ENCODE data around the gene MORF4L2.

- TF ChIP-seq CTCF (IDR thresholded peaks at IDR 0.05) (no peak), POLR2A (IDR thresholded peaks at IDR 0.05) (no peak)
These were observed 40.0 kb upstream of the MORF4L2 start for GRCh38 chrX:103726477-103726876.

Measured in uterus (tissue), 2 donors.